Left hindlimb (tissue), 1 donor: ENCODE results near the gene CYSTM1.

Source experiments
- DNase-seq: peaks from one replicate; pipeline ENCODE4 v3.0.0-alpha.2; 2018

Gene CYSTM1

GRCh38 chr5:140261403-140262171 lies 86.6 kb downstream of the CYSTM1 start:
- no peak for DNase-seq

DNA sequence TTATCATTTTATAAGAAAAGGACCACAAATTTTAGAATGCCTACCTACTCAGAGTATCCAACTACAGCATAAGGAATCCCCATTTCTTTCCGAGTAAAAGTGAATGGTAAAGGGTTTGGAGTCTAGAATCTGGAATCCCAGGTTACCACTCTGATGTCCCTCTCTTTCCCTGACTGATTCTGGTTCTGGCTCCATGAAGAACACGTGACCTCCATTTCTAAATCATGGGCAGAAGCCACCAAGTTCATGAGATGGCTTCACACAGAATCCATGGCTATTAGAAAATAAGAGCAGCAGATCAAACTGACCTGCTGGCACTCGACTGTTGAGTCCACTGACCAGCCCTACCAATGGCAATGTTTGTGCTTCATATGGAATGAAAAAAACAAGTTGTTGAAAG lies 87.2 kb downstream of the CYSTM1 start:
- DNase-seq: no peak

- no peak for DNase-seq
Measured at GRCh38 chr5:140262839-140263238, 87.9 kb downstream of the CYSTM1 start.

- DNase-seq: no peak
Measured at GRCh38 chr5:140265845-140266244, 90.9 kb downstream of the CYSTM1 start.

DNA sequence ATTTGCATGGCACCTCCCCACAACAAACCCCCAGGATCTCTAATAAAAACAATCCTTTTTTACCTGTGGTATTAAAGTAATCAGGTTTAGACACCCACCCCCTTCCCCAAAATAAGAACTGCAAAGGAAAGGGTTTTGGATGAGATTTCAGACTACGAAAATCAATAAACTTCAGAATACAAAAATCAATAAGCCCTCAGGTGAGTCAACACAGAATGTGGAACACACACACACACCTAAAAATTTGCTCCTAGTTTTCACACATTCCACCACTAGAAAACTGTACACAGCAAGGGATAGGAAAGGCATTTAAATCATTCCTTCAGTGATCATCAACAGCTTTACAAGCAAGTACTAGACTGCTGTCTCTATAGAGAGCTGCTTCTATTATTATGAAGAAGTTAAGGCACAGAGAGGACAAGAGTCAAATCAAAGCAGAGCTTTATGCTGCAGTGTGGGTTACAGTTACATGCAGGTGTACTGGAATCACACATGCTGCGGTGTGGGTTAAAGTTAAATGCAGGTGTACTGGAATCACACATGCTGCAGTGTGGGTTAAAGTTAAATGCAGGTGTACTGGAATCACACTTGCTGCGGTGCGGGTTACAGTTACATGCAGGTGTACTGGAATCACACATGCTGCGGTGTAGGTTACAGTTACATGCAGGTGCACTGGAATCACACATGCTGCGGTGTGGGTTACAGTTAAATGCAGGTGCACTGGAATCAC lies 91.6 kb downstream of the CYSTM1 start:
- no peak for DNase-seq

DNA sequence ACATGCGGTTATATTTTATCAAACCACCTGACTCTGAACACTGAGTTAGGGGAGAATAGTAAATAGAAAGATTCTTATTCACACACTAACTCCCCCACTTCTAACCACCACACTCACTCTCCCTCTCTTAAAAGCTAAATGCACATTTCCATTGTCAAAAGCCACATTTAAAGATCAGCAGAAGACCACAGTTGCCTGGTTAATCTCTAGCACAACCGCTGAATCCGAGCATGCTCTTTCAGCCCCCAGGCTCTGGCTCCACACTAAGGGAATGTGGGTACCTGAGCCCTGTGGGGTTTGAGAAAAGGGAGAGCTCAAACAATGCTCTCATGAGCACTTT lies 92.2 kb downstream of the CYSTM1 start:
- DNase-seq: no peak

GRCh38 chr5:140267559-140268018 lies 92.6 kb downstream of the CYSTM1 start:
- DNase-seq: no peak

DNA sequence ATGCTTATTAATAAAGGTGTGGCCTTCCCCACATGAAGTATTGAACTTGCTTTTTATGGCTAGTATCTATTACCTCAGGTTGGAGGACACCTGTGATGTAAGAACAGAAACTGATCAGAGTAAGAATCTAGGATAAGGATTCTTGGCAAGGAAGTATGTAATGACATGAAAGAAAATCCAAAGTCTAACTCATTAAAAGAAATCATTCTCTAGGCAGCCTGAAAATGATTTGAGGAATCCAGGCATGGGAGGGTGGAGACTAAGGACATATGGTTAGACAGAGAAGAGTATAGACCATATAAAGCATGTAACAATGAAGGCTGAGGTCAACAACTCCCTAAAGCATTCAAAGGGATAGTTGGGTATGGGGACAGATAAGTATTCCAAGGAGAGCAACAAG lies 95.0 kb downstream of the CYSTM1 start:
- no peak for DNase-seq

GRCh38 chr5:140273401-140273877 lies 98.5 kb downstream of the CYSTM1 start:
- DNase-seq: no peak

GRCh38 chr5:140275837-140276236 lies 100.8 kb downstream of the CYSTM1 start:
- no peak for DNase-seq

GRCh38 chr5:140282266-140282665 lies 107.3 kb downstream of the CYSTM1 start:
- no peak for DNase-seq

GRCh38 chr5:140284013-140284412 lies 109.0 kb downstream of the CYSTM1 start:
- no peak for DNase-seq

DNA sequence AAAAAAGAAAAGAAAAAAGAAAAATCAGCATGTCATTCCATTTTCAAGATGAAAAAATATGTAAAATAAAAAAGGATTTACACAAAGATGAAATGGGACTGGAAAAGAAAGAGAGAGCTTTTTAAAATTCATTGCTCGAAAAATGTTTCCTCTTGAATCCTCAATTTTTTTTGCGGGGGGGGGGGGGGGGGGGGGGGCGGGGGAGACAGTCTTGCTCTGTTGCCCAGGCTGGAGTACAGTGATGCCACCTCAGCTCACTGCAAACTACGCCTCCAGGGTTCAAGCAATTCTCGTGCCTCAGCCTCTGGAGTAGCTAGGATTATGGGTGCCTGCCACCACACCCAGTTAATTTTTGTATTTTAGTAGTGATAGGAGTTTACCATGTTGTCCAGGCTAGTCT lies 111.4 kb downstream of the CYSTM1 start:
- DNase-seq: no peak

- DNase-seq: no peak
Measured at GRCh38 chr5:140287801-140288521, 113.0 kb downstream of the CYSTM1 start.

DNA sequence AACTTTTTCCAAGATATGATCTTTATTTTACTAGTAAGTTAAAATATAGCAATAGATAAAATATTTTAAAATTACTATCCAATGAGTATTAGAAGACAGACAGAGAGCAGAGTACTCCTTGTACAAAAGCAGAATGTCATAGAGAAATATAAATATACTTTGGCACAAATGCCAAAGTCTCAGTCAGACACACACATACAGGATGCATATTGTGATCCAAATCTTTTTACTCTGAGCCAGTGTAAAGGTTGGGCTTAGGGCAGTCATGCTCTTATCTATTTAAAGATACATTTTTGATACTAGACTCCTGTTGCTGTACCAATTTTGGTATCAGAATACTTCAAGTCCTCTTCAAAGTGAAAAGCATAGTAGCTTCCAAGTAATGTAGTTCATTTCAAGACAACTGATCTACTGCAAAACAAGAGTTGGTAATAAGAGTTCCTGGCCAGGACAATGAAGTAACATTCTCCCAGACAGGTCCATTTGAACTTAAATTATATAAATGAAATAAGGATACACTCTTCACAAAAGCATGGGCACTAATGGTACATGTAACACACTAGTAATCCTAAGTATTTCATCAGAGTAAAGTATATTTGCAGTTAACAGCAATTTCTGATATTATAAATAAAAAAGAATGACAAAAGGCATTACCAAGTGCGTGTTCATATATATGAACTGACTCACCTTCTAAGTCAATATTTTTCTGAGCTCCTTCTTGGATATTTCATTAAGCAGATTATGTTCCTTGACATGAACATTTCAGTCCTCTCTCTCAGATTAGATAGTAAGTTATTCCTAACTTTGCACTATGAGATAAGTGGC lies 117.4 kb downstream of the CYSTM1 start:
- no peak for DNase-seq
